Measurements from ENCODE around the gene LRRC19.

The LRRC19 gene

GRCh38 chr9:27005491-27005890, at the start of gene LRRC19:
Gene LRRC19, minus strand, starts transcription at chr9:27005672. Its CDS starts 5,978 bp downstream, at chr9:26999694.
- no peak for DNase-seq (ENCODE audit: low read depth)

- DNase-seq (ENCODE audit: low read depth), result no peak
Observed at GRCh38 chr9:27054841-27055240, 49.4 kb upstream of the LRRC19 start.

GRCh38 chr9:27054125-27054524, 48.7 kb upstream of the LRRC19 start:
- DNase-seq (ENCODE audit: low read depth), result no peak

GRCh38 chr9:27053369-27054022, 48.0 kb upstream of the LRRC19 start:
- no peak for DNase-seq (ENCODE audit: low read depth)

- DNase-seq (ENCODE audit: low read depth), result no peak
Observed at GRCh38 chr9:27047136-27047535, 41.7 kb upstream of the LRRC19 start.

- no peak for DNase-seq (ENCODE audit: low read depth)
Observed at GRCh38 chr9:27043176-27043575, 37.7 kb upstream of the LRRC19 start.

- DNase-seq (ENCODE audit: low read depth), result no peak
Observed at GRCh38 chr9:27042476-27042875, 37.0 kb upstream of the LRRC19 start.

- no peak for DNase-seq (ENCODE audit: low read depth)
Observed at GRCh38 chr9:27041746-27042145, 36.3 kb upstream of the LRRC19 start.

- DNase-seq (ENCODE audit: low read depth), result no peak
Observed at GRCh38 chr9:27037499-27037898, 32.0 kb upstream of the LRRC19 start.

GRCh38 chr9:27033815-27034403, 28.4 kb upstream of the LRRC19 start:
- peak; percentile 27 for DNase-seq (ENCODE audit: low read depth)

GRCh38 chr9:27029186-27029585, 23.7 kb upstream of the LRRC19 start:
- DNase-seq (ENCODE audit: low read depth), result no peak

- DNase-seq (ENCODE audit: low read depth), result no peak
Observed at GRCh38 chr9:27022920-27023319, 17.4 kb upstream of the LRRC19 start.

GRCh38 chr9:27019589-27019988, 14.1 kb upstream of the LRRC19 start:
- DNase-seq (ENCODE audit: low read depth), result no peak

GRCh38 chr9:27003426-27004077, 1.9 kb downstream of the LRRC19 start:
- no peak for DNase-seq (ENCODE audit: low read depth)

GRCh38 chr9:26995810-26996209, 9.7 kb downstream of the LRRC19 start:
- DNase-seq (ENCODE audit: low read depth), result no peak

- DNase-seq (ENCODE audit: low read depth), result no peak
Observed at GRCh38 chr9:26983340-26983739, 22.1 kb downstream of the LRRC19 start.

GRCh38 chr9:26975728-26976707, 29.5 kb downstream of the LRRC19 start:
- peak; percentile 40 for DNase-seq (ENCODE audit: low read depth)

GRCh38 chr9:26974927-26975326, 30.5 kb downstream of the LRRC19 start:
- no peak for DNase-seq (ENCODE audit: low read depth)

- DNase-seq (ENCODE audit: low read depth), result no peak
Observed at GRCh38 chr9:26973989-26974388, 31.5 kb downstream of the LRRC19 start.

GRCh38 chr9:26971721-26972120, 33.8 kb downstream of the LRRC19 start:
- DNase-seq (ENCODE audit: low read depth), result no peak

- DNase-seq (ENCODE audit: low read depth), result no peak
Observed at GRCh38 chr9:26956860-26957233, 48.6 kb downstream of the LRRC19 start.
